NCI-H146 treated with DMSO at 0.1 percent for 48 hours (cell line): ENCODE results near the gene AMBP.

Experiments
- DNase-seq: peaks from one replicate; lab custom pipeline; 2025; ENCODE audit not compliant: unreplicated experiment; lab: John Stamatoyannopoulos, UW

The AMBP gene

DNA sequence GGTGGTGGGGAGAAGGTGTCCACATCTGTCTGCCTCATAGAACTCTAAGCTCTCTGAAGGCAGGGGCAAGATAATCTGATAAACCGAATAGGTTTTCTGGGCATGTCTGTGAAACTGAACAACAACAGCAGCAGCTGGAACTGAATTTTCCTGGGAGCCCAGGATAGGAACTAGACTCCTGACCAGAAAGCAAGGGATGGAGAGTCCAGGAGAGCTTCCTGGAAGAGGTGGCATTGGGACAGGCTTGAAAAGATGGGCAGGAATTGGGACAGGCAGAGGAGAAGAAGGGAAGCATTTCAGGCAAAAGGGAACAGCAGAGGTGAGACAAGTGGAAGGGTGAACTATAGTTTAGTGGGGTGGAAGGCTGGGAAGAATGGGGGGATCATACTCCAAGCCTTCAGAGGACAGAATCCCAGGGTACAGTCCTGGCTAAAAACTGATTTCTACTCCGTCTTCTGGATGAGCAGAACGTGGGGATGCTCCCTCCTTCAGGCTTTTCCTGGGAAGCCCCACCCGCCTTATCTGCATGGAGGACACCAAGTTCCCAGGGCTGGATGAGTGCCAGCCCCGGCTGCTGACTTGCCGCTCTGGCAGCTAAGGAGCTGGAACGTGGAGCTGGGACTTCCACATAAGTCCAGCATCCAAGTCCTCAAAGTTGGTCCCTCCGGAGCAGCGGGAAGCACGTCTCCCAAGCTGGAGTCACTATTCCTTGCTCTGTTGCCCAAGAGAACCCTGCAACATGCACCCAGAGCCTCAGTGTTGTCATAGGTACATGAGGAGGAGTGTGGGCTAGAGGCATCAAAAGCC lies 34.9 kb upstream of the AMBP start:
- DNase-seq: no peak

DNA sequence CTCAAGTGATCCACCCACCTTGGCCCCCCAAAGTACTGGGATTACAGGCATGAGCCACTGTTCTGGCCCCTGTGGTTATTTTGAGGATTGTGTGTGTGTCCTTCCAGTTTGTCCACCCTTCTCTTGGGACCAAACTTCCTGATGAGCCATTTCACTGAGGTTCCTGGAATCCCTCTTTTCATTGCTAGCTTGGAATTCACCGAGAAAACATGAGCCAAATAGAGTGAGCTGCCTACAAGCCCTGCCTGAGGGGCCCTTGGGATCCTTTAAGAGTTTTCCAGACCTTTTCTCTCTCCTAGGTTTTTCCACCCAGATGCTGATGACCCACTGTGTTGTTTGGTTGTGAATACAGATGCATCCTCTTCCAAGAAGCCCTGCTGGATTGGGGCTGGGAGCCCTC lies 34.2 kb upstream of the AMBP start:
- no peak for DNase-seq

DNA sequence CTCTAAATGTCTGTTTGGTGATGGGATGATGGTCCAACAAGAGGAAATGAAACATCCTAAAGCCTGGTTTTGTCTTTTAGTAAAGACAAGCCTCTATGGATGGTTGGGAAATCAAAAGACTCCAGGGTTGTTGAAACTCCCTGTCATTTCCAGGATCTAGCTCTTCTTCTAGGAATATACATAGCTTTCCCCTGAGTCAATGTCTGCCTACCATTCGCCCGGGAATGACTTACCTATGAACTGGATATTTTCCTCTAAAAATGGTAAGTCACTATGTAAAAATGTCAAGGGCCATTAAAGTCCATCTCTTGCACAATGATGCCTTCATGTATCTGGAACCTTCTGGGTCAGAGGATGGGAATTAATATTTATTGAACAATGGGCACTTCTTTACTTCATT lies 32.1 kb upstream of the AMBP start:
- no peak for DNase-seq

DNA sequence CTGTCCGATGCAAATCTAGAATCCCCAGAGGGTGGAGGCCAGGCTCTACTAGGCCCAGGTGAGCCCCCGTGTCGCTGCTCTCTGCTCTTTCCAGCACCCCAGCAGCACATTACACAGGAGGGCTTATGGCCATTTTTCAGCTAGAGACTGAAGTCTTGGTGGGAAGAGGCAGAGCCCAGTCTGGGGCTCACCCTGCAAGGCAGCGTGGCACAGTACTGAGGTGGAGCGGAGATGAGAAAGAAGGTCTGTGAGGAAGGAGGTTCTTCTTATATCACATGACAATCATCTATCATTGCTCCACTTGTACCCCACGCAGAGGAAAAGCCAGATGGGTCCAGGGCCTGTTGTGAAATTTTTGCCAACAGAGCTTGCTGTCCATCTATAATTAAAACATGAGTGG lies 31.0 kb upstream of the AMBP start:
- no peak for DNase-seq

DNA sequence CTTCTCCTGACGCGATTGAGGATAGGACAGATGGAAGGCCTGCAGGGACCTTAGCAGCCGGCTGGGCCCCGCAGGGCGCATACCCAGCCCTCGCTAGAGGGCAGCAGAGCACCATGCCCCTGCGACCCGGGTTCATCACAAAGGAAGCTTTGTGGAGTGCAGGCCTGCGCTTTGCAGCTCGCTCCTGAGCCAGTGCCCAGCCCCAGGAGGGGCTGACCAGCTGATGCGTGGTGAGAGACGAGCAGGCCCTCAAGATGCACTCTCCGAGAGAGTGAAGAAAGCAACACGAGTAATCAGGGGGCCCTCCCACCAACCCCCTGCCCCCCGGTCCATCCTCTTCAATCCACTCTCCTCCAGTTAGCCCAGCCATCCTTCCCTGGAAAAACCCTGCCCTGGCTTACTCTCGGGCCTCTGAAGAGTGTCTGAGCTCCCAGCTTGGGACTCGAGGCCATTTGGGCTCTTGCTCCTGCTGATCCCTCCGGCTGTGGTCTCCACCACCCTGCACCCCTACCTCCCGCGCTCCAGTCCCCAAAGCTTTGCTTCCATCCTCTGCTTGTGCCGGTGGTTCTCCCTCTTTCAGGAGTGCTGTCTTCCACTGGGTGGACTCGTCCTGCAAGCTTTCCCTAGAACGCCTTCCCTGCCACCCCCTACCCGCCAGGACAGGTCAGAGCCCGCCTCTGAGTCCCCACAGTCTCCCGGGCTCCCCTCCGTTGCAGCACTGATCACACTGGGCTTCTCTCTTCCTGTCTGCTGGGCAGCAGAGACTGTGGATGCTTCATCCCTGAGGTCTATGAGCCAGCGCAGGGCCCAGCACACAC lies 30.1 kb upstream of the AMBP start:
- DNase-seq: no peak

DNA sequence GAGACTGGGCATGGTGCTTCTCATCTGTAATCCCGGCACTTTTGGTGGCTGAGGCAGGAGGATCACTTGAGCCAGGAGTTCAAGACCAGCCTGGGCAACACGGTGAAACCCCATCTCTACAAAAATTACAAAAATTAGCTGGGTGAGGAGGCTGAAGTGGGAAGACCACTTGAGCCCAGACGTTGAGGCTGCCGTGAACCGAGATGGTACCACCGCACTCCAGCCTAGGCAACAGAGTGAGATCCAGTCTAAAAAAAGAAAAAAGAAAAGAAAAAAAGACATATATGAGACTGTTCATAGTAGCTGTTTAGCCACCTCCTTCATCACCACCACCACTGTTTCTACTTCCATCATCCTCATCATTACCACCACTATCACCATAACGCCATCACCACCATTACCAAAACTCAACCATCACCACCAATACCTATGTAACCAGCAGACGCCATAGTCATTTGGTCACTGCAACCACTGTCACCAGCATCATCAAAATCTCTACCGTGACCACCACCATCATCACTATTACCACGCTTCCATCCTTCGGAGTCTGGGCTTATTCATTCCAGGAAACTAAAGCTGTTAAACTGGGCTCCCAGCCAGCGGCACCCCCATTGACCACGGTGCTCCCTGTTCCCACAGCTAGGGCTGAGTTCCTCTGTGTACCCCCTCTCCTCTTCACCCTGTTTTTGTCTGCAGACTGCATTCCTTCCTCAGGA lies 29.3 kb upstream of the AMBP start:
- no peak for DNase-seq

DNA sequence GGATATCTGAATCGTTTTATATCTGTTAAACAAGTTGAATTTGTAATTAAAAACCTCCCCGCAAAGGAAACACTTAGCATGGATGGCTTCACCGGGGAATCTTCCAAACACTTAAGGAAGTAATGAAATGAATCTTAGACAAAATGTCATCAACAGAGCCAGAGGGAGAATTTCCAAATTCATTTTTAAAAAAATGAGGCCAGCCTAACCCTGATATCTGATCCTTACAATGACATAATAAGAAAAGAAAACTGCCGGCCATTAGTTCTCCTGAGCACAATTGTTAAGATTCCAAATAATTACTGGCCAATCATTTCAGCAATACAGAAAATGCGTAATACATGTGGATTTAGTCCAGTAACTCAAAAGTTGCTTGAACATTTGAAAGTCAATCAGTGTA lies 27.1 kb upstream of the AMBP start:
- DNase-seq: no peak

DNA sequence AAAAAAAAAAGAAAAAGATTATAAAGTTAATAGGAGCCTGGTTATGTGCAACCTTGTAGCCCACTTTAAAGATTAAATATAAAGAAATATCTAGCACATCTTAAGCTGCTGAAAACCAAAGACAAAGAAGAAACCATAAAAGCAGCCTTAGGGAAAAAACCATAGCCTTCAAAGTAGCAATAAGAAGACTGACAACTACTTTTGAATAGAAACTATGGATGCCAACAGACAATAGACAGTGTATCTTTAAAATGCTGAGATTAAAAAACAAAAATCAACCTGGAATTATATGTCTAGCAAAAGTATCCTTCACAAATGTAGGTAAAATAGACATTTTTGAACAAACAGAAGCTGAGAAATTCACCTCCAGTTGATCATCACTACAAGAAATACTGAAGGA lies 24.4 kb upstream of the AMBP start:
- DNase-seq: no peak

DNA sequence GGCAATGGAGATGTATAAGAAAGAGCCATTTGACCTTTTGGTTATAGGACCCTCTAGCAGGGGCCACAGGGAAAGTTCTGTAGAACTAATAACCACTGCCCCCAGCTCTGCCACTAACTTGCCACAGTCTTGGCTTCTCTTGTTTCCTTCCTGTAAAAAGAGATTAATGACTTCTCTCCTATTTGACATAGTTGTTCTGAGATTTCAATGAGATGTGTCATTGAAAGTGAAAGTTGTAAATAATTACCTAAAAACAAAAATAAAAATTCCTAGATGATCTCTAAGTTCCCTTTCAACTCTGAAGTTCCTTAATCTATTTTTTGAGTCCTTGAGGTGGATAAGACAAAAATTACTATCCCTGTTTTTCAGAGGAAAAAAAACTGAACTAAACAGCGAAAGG lies 22.4 kb upstream of the AMBP start:
- DNase-seq: no peak

DNA sequence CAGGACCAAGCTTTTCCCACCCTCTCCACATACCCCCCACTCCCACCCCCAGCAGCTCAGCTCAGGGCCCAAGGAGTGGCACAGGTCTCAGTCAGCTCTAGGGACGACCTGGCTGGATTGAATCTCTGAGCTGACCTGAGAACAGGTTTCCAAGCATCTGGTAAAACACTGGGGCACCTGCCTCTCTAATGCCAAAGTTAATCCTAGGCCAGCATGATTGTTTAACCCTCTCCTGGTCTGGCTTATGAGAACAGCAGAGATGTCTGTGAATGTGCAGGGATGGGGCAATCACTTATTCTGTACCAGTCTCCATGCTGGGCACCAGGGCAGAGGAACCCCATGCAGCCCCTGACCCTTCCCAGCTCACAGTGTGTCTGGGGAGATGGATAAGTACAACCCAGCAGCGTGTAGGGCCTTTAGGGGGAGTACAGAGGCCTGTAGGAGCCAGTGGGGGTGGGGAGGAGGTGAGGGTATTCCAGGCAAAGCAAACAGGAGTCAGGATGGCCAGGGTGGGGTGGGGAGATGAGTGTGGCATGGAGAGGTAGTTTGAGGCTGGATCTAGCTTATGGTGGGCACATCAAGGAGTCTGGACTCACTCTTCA lies 21.7 kb upstream of the AMBP start:
- no peak for DNase-seq

DNA sequence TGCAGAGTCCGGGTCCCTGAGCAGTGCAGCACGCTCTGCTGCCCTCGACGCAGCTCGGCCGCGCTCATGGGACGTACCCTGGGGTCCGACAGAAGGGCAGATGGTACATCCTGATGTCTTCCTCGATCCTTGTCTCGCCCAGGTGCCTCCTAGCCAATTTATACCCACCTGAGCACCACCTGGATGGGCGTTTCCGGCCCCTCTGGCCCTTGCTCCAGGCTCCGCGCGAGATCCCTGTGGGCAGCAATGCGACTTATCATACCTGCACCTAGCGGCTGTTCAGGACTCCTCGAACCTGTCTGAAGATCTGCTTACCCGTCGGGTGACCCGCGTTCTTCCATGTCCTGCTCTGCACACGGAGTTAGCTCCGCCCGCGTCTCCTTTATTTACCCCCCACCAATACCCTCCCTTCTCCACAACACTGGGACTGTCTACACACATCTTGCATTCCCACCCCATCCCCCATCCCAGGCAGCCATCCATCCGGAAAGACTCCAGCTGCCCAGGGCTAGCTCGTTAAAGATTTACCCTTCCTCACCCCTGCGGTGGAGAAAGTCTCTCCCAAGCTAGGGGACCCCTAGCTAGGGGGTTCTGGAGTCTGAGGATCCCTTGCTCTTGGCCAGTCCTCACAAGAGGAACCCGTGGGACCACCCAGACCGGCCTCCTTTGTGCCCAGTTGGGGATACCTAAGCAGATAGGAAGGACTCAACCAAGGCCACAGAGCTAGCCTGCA lies 21.0 kb upstream of the AMBP start, which contains the start of gene KIF12:
Gene KIF12, minus strand, starts transcription at position 357 of the 733 bp plus-strand sequence. Its CDS starts 16 bp downstream, at position 341.
- DNase-seq: no peak

DNA sequence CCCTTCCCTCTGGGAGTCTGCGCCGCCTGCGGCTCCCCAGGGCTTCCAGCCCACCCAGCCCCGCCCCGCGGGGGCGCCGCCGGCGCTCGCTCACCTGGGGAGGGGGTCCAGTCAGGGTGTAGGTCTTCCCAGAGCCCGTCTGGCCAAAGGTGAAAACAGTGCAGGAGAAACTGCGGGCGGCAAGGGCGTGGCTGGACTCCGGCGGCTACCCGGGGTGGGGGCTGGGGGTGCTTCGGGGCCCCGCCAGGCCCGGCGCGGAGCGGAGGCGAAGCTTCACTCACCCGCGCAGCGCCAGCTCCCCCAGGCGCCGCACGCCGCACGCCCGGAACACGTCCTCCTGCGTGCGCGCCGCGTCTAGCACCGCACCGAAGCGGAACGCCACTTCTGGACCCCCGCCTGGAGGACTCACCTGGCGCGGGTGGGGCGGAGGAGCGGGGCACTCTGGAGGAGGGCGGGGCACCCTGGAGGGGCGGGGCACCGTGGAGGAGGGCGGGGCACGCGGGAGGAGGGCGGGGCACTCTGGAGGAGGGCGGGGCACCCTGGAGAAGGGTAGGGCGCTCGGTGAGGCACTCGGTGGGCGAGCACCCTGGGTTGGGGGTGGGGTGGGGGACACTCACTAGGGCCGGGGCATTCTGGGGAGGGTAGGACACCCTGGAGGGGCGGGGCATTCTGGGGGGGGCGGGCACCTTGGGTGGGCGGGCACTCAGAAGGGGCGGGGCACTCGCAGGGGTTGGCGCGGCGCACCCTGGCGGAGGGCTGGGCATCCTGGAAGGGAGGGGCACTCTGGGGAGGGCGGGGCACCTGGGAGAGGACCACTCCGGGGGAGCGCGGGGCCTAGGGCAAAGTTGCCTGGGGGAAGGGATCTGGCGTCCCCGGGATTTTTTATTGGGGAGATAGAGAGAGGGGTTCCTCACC lies 20.2 kb upstream of the AMBP start:
- DNase-seq: no peak

DNA sequence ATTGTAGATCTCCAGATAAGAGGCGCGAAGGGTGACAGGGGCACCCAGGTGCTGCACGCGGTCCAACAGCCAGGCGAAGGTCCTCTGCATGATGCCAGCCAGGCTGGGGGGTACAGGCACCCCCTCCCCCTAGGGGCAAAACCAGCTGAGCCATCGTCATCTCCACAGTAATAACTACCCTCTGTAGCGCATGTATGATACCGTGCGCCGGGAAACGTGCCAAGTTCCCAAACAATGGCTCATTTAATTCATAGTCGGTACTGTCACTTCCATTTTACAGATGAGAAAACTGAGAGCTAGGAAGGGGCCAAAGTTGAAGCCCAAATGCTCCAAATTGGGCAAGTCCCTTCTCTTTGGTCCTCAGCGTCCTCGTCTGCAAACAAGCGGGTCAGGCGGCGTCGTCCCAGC lies 19.5 kb upstream of the AMBP start:
- DNase-seq: no peak

DNA sequence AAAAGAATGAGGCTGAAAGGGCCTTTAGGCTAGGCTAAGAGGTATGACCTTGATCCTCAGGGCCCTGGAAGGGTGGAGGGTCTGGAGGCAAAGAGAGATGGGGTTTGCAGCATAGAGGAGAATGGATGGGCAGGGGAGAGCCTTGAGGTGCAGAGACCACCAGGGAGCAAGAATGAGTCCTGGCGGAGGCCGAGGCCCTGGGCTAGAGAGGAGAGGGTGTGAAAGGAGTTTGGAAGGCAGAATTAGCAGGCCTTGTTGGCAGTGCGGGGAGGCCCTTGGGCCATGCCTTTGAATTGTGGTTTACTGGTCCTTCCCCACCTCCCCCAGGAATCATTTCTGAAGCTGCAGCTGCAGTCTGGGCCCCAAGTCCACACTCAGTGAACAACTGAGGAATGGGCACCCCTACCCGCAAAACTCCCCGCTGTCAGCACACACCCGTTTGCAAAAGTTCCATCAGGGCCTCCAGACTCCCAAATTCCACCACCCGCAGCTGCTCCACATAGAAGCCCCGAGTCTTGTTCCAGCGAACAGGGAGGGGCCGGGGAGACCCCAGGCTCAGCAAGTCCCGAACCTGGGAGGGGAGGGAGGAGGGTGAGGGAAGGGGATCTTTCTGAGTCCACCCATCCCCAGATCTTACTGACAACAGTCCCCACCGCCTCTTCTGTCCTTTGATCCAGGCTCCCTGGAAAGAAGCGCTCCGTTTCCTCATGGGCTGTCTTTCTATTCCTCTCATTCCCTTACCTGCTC lies 18.9 kb upstream of the AMBP start:
- no peak for DNase-seq

DNA sequence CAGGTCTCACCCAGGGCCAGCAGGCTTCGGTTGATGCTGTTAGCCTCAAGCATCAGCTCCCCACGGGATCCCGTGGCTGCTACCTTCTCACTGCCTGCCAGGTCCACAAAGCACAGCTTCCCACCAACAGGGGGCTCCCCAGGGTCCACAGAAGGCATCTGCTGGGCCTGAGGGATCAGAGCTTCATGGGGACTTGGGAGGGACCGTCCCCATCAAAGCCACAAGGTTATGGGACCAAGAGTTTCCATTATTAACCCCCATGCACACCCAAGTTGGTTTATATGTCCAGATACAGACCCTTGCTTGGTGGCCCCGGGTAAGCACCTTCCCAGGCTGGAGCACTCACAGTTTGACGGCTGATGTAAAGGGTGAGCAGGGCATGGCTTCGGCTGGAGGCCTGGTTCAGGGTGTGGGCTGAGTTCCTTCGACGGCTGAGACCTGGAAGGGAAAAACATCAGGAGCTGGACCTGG lies 18.0 kb upstream of the AMBP start:
- no peak for DNase-seq

DNA sequence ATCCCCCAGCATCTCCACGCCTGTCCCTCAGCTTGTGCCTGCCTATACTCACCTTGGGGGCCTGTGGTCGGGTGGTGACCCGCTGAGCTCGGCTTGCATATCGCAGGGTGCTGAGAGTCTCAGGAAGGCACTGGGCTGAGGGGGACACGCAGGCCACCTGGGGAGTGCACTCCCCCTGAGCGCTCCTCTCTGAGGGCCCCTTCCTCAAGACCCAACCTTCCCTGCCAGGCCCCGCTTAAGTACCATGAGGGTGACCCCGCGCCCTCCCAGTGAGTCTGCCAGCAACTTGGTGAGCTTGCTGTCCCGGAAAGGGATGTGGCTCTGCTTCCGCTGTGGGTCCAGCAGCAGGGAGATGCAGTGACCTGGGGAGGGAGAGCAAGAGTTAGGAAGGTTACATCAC lies 16.9 kb upstream of the AMBP start:
- no peak for DNase-seq

DNA sequence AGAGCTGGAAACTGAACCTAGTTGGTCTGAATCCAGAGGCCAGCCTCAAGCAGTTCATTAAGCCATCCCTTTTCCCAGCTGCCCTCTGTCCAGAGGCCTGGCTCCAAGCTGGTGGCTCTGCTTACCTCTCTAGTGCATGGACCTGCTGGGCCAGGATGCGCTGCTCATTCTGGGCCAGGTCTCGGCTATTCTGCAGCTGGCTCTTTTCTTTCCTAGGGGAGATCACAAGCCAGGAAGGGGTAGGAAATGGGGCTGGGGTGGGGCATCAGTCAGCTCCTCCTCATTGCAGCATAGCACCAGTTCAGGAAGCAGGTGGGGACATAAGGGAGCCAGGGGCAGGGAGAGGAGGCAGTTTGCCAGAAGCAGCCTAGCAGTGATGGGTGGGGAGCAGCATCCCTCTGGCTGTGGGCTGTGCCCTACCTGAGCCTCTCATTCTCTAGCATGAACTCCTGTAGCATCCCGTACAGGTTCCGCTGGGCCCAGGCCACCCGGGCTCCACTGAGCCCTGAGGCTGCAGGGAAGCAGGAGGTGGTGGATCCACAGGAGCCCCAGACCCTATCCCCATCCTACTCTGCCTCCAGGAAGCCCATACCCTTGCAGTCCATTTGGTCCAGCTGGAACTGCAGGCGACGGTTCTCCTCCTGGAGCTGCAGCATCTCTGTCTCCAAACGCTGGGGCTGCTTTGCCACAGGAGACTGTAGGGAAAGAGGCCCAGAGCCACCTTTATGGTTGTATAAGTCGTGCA lies 15.8 kb upstream of the AMBP start:
- DNase-seq: no peak

DNA sequence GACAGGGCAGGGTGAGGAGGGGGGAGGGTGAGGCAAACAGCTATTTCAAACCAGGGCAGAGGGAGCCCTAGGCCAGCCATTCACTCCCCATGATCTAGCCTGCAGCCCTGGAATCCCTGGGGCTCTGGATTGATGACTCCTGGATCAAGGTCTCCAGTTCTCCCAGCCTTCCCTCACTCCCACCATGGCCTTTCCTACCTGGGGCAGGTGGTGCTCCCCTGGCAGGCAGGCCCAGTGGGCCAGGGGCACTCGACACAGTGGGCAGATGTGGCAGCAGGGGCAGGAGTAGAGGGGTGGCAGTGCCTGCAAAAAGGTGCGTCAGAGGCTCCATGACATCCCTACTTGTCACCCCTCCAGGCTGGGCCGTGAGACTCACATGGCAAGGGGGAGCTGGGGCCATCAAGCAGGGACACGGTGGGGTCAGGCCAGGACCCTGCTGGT lies 15.0 kb upstream of the AMBP start:
- no peak for DNase-seq
